GM18909 (cell line): Measurements from ENCODE around the gene NUDT3.
"Not testable (repeated sequence)": the region's sequence is repeated elsewhere in the genome, so short reads cannot be mapped to it uniquely, and the experiment has no call there.

Experiments
- ATAC-seq: cut with Tn5 transposase; IDR thresholded peaks from one replicate; pipeline ENCODE4 v1.9.1; 2021; ENCODE audit warnings: mild to moderate bottlenecking; ENCODE audit not compliant: unreplicated experiment, poor library complexity

The NUDT3 gene

GRCh38 chr6:34325633-34326032 is 66.8 kb downstream of the NUDT3 start:
- ATAC-seq = no peak

- ATAC-seq = no peak
These were observed 67.6 kb downstream of the NUDT3 start for GRCh38 chr6:34324738-34325444.

- ATAC-seq = not testable (repeated sequence)
These were observed 68.2 kb downstream of the NUDT3 start for GRCh38 chr6:34324221-34324620.

- no peak for ATAC-seq
These were observed 69.2 kb downstream of the NUDT3 start for GRCh38 chr6:34323300-34323699.

- ATAC-seq = no peak
These were observed 69.7 kb downstream of the NUDT3 start for GRCh38 chr6:34322732-34323131.

- ATAC-seq = no peak
These were observed 70.6 kb downstream of the NUDT3 start for GRCh38 chr6:34321821-34322220.

GRCh38 chr6:34319471-34319885 is 73.0 kb downstream of the NUDT3 start:
- no peak for ATAC-seq

GRCh38 chr6:34318499-34319470 is 73.7 kb downstream of the NUDT3 start:
- no peak for ATAC-seq

- ATAC-seq = no peak
These were observed 74.5 kb downstream of the NUDT3 start for GRCh38 chr6:34317882-34318498.

- ATAC-seq = no peak
These were observed 75.3 kb downstream of the NUDT3 start for GRCh38 chr6:34317172-34317477.

- no peak for ATAC-seq
These were observed 75.9 kb downstream of the NUDT3 start for GRCh38 chr6:34316431-34317171.

GRCh38 chr6:34315780-34316179 is 76.7 kb downstream of the NUDT3 start:
- ATAC-seq = no peak

- no peak for ATAC-seq
These were observed 77.2 kb downstream of the NUDT3 start for GRCh38 chr6:34315256-34315655.

GRCh38 chr6:34312259-34312658 is 80.2 kb downstream of the NUDT3 start:
- no peak for ATAC-seq

GRCh38 chr6:34310817-34311216 is 81.7 kb downstream of the NUDT3 start:
- ATAC-seq = no peak

GRCh38 chr6:34308483-34308882 is 84.0 kb downstream of the NUDT3 start:
- no peak for ATAC-seq

- no peak for ATAC-seq
These were observed 86.3 kb downstream of the NUDT3 start for GRCh38 chr6:34305982-34306708.

- no peak for ATAC-seq
These were observed 87.0 kb downstream of the NUDT3 start for GRCh38 chr6:34305497-34305896.

GRCh38 chr6:34304164-34304563 is 88.3 kb downstream of the NUDT3 start:
- no peak for ATAC-seq

- no peak for ATAC-seq
These were observed 89.5 kb downstream of the NUDT3 start for GRCh38 chr6:34302929-34303328.
